CD1c-positive myeloid dendritic cell (primary cell): Measurements from ENCODE around the gene GNAT2.

ENCODE experiments used
- DNase-seq: peaks from one replicate; pipeline ENCODE4 v3.0.0-alpha.2; 2016; ENCODE audit errors: extremely low spot score

GNAT2 gene

GRCh38 chr1:109610609-109611307, 8.7 kb downstream of the GNAT2 start:
- no peak for DNase-seq

GRCh38 chr1:109609881-109610280, 9.5 kb downstream of the GNAT2 start:
- DNase-seq: no peak

GRCh38 chr1:109605381-109605780, 14.0 kb downstream of the GNAT2 start:
- DNase-seq: no peak

DNA sequence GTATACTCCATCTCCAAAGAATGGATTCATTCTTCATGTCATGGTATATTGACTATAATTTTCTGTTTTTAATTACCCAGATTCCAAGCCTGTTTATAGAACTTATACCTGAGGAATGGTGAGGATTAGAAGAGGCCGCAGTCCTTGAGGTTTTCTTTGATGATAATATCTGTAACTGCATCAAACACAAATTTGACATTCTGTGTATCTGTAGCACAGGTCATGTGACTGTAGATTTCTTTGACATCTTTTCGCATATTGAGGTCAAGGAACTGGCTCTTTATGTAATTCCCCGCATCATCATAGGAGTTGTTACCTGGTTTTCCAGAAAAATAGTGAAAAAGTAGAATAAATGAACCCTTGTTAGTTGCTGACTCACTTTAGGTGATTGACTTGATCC, 16.2 kb downstream of the GNAT2 start:
- DNase-seq: no peak

GRCh38 chr1:109598655-109599054, 20.8 kb downstream of the GNAT2 start:
- no peak for DNase-seq

DNA sequence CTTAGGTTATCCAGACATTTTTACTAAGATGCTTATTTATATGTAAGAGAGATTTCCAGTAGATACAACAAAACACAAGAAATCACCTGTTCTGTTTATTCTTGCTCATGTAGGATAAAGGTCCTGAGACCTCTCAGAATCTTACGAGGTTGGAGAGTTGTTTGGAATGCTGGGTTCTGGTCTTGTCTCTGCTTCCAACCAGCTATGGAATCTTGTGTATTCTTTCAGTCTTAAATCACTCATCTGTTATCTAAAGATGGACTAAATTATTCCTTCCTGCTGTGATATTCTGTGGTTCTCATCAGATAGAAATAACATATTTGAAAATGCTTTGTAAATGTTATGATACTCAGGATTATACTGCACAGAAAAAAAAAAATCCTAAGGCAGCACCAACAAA, 21.3 kb downstream of the GNAT2 start:
- DNase-seq: no peak

- DNase-seq: no peak
Measured at GRCh38 chr1:109595531-109595930, 23.9 kb downstream of the GNAT2 start.

DNA sequence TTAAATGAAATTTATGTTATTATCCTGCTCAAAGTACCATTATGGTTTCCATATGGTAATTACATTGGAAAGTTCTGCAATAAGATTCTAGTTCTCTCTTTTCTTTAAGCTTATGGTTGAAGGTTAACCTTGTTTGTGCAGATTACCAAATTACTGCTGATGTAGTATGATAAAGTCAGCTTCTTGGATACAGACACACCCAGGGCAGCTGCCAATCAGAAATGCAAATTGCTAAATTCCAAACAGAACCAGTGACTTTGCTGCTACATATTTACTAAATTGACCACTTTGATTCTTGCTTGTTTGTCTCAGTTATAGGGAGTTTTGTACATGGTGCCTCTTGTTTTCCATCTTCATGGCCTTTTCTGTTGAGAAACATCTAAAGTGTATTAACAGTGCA, 26.5 kb downstream of the GNAT2 start:
- no peak for DNase-seq

GRCh38 chr1:109589679-109590078, 29.7 kb downstream of the GNAT2 start:
- no peak for DNase-seq

DNA sequence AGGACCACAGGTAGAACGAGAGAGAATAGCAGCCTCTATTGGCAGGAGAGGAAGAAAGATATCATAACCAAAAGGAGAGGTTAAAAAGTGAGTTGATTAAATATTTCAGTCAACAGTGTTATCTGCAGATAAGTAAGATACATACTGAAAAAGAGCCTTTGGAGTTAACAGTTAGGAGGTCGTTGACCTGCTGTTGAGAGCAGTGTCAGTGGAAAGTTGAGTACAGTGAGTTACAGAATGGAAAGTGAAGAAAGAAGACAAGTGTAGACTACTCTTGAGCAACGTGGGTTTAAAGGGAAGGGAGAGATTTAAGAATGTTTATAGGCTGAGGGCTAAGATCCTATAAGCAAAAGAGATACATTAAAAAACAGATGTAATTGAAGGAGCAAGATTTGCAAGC, 30.2 kb downstream of the GNAT2 start:
- DNase-seq: no peak

DNA sequence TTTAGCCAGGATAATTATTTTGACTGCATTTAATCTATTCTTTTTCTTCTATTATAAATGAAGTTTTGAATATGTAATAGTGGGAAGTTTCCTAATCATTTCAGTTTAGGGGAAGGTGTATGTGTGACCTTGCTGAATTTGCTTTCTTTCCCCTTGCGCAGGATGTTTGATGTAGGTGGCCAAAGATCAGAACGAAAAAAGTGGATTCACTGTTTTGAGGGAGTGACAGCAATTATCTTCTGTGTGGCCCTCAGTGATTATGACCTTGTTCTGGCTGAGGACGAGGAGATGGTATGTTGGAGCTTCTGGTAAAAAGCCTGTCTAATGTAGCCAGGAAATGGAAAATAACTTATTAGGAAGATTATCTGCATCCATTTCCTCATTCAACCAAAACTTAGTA, 33.4 kb downstream of the GNAT2 start:
- DNase-seq: no peak

DNA sequence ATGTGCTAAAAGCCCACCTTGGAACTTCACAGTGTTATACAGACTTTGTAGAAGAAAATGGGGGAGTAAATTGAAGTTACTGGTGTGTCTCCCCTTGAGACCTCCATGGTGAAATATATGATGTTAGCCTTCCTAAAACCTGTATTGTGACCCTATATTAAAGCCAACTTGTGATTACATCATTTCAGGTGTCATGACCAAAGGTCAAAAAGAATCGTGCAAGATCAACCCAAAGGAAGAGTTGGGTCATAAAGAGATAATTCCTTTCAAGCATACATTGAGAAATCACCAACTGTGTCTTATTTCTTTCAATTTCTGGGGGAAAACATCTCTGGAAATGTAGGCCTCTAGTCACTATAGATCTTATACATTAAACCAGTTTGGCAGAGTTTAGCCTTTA, 34.6 kb downstream of the GNAT2 start:
- no peak for DNase-seq

GRCh38 chr1:109582021-109582420, 37.4 kb downstream of the GNAT2 start:
- no peak for DNase-seq

DNA sequence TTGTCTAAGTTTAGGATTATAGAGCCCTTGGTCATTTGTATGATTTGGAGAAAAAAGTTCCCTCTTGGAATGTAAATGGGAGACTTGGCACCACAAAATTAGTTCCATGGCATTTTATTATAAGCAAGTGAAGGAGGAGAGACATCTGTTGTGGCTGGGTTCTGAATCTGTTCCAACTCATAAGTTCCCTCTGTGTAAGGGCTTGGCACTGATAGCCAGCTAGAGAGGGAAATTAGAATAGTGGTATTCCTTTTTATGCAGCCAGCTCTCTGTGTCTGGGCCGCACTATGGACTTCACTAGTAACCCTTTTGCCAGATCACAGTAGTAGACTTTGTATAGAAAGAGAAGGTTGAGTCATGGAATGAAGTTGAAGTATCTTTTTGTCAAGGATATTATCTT, 39.9 kb downstream of the GNAT2 start:
- no peak for DNase-seq

GRCh38 chr1:109578947-109579443, 40.4 kb downstream of the GNAT2 start:
- no peak for DNase-seq

GRCh38 chr1:109573785-109574184, 45.6 kb downstream of the GNAT2 start:
- DNase-seq: peak; percentile 78

GRCh38 chr1:109570414-109570813, 49.0 kb downstream of the GNAT2 start:
- DNase-seq: no peak

GRCh38 chr1:109569323-109569722, 50.1 kb downstream of the GNAT2 start:
- DNase-seq: no peak

GRCh38 chr1:109567877-109568672, 51.3 kb downstream of the GNAT2 start:
- no peak for DNase-seq

- no peak for DNase-seq
Measured at GRCh38 chr1:109566982-109567381, 52.4 kb downstream of the GNAT2 start.

DNA sequence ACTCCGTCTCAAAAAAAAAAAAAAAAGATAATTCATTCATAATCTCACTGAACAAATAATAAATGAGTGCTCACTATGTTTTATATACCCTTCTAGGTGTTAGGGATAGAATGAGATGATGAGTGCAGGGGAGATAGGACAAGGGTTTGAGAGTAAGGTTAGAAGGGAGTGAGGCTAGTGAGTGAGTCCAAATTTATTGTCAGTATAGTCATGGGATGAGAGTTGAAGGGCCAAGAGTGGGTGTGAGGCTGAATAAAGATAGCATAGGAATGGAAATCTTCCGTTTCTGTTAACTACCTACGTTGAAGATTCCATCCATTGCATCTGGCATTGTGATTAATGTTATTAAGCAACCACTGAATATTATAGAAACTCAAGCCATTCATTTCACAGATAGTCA, 54.2 kb downstream of the GNAT2 start:
- DNase-seq: no peak

GRCh38 chr1:109564194-109564878, 55.1 kb downstream of the GNAT2 start:
- DNase-seq: no peak

DNA sequence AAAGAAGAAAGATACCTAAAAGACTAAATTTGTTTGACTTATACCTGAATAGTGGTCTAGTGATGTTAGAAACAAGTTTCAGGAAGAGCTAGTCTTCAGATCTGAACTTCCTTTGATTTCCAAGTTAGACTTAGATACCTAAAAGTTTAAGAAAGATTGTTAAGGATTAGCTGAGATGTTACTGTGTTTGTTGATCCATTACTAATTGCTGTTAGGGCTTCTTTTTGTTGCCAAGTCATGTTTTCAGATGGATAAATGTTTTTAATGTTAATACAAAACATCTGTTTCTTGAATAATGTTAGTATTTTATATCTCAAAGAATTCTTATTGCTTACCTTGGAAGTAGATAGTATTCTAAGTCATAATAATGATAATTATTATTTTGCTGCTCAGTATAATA, 59.4 kb downstream of the GNAT2 start:
- no peak for DNase-seq
